ENCODE results near the gene RILPL1. TPM values are rescaled to one million over a fixed set of nuclear protein-coding genes. Genes with fewer than 3 reads are reported as not detected.

Gene RILPL1
- total and polyA plus RNA-seq, 4 donors, result 1.3 to 2.7 (median 2.1) TPM

- Histone ChIP-seq H3K4me1 (ENCODE audit: control insufficient read depth in 4 of 4, insufficient read depth in 4 of 4, low read length in 3 of 4) (no peaks in the 10 kb centered on the region), H3K4me3 (ENCODE audit: low read depth in 1 of 3, low read length in 3 of 3) (no peak overlapping the region), H3K27me3 (ENCODE audit: control insufficient read depth in 4 of 4, insufficient read depth in 4 of 4, low read length in 3 of 4) (no peaks in the 10 kb centered on the region), H3K9ac (ENCODE audit: low read depth in 1 of 2, low read length in 2 of 2) (no peak overlapping the region), H3K27ac (ENCODE audit: low read depth in 1 of 2, low read length in 2 of 2) (no peak overlapping the region), H3K9me3 (ENCODE audit: control insufficient read depth in 4 of 4, low read length in 3 of 4) (no peaks in the 10 kb centered on the region), H3K36me3 (ENCODE audit: control insufficient read depth in 4 of 4, insufficient read depth in 3 of 4, low read depth in 1 of 4, low read length in 3 of 4) (no peaks in the 10 kb centered on the region)
- TF ChIP-seq MAX (IDR thresholded peaks at IDR 0.05) (no peak), FOXA2 (IDR thresholded peaks at IDR 0.05) (no peak), RAD21 (IDR thresholded peaks at IDR 0.05) (no peak), HNF4A (conservative IDR thresholded peaks at IDR 0.05) (no peak), FOXA1 (IDR thresholded peaks at IDR 0.05) (no peak), ZBTB33 (IDR thresholded peaks at IDR 0.05) (no peak), JUND (IDR thresholded peaks at IDR 0.05) (no peak), HNF4G (IDR thresholded peaks at IDR 0.05) (no peak), RXRA (IDR thresholded peaks at IDR 0.05) (no peak), YY1 (IDR thresholded peaks at IDR 0.05) (no peak), GABPA (IDR thresholded peaks at IDR 0.05 in 1 of 2, conservative IDR thresholded peaks at IDR 0.05 in 1 of 2) (no peak), NR2F2 (IDR thresholded peaks at IDR 0.05) (no peak), TAF1 (conservative IDR thresholded peaks at IDR 0.05) (no peak), EGR1 (IDR thresholded peaks at IDR 0.05; ENCODE audit: low read depth in 2 of 2) (no peak), SP1 (IDR thresholded peaks at IDR 0.05) (no peak)
- TF ChIP-seq, protein P1, sequence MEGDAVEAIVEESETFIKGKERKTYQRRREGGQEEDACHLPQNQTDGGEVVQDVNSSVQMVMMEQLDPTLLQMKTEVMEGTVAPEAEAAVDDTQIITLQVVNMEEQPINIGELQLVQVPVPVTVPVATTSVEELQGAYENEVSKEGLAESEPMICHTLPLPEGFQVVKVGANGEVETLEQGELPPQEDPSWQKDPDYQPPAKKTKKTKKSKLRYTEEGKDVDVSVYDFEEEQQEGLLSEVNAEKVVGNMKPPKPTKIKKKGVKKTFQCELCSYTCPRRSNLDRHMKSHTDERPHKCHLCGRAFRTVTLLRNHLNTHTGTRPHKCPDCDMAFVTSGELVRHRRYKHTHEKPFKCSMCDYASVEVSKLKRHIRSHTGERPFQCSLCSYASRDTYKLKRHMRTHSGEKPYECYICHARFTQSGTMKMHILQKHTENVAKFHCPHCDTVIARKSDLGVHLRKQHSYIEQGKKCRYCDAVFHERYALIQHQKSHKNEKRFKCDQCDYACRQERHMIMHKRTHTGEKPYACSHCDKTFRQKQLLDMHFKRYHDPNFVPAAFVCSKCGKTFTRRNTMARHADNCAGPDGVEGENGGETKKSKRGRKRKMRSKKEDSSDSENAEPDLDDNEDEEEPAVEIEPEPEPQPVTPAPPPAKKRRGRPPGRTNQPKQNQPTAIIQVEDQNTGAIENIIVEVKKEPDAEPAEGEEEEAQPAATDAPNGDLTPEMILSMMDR (IDR thresholded peaks at IDR 0.05; ENCODE audit: low read depth, low read length, missing input control), result no peak
- TF ChIP-seq, protein P2, sequence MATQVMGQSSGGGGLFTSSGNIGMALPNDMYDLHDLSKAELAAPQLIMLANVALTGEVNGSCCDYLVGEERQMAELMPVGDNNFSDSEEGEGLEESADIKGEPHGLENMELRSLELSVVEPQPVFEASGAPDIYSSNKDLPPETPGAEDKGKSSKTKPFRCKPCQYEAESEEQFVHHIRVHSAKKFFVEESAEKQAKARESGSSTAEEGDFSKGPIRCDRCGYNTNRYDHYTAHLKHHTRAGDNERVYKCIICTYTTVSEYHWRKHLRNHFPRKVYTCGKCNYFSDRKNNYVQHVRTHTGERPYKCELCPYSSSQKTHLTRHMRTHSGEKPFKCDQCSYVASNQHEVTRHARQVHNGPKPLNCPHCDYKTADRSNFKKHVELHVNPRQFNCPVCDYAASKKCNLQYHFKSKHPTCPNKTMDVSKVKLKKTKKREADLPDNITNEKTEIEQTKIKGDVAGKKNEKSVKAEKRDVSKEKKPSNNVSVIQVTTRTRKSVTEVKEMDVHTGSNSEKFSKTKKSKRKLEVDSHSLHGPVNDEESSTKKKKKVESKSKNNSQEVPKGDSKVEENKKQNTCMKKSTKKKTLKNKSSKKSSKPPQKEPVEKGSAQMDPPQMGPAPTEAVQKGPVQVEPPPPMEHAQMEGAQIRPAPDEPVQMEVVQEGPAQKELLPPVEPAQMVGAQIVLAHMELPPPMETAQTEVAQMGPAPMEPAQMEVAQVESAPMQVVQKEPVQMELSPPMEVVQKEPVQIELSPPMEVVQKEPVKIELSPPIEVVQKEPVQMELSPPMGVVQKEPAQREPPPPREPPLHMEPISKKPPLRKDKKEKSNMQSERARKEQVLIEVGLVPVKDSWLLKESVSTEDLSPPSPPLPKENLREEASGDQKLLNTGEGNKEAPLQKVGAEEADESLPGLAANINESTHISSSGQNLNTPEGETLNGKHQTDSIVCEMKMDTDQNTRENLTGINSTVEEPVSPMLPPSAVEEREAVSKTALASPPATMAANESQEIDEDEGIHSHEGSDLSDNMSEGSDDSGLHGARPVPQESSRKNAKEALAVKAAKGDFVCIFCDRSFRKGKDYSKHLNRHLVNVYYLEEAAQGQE (IDR thresholded peaks at IDR 0.05), result no peak
- TF ChIP-seq, protein P3, sequence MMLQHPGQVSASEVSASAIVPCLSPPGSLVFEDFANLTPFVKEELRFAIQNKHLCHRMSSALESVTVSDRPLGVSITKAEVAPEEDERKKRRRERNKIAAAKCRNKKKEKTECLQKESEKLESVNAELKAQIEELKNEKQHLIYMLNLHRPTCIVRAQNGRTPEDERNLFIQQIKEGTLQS (IDR thresholded peaks at IDR 0.05), result no peak
- 88% methylated on average over 9 of the region's 9 CpGs for WGBS
- DNase-seq (ENCODE audit: low spot score), result no peak
Observed at GRCh38 chr12:123450636-123451035, 82.9 kb downstream of the RILPL1 start.
